H1 (cell line): ENCODE data around the gene THADA.
"Not testable (repeated sequence)": the region's sequence is repeated elsewhere in the genome, so short reads cannot be mapped to it uniquely, and the experiment has no call there.

Experiments used
- CEBPB ChIP-seq: IDR thresholded peaks from 2 replicates; pipeline ENCODE4 v1.6.1; 2012; ENCODE audit warnings: low read depth, low read length
- CREB1 ChIP-seq: IDR thresholded peaks from 2 replicates; pipeline ENCODE4 v1.6.1; 2012; ENCODE audit warnings: inconsistent platforms
- CTCF ChIP-seq, 3 experiments: IDR thresholded peaks; 1 replicate in 2 of 3; 2 replicates in 1 of 3; pipeline versions ENCODE4 v1.5.1 to v1.6.1; 2011; ENCODE audit warnings: low read length in 3 of 3, mild to moderate bottlenecking in 3 of 3, inconsistent platforms in 2 of 3, low read depth in 1 of 3, moderate library complexity in 1 of 3; ENCODE audit not compliant: insufficient read depth in 1 of 3; ENCODE audit errors: control extremely low read depth in 1 of 3
- POLR2A ChIP-seq, 2 experiments: IDR thresholded peaks; 1 replicate in 1 of 2; 2 replicates in 1 of 2; pipeline ENCODE4 v1.6.1; 2011; ENCODE audit warnings: low read depth in 2 of 2, low read length in 2 of 2, mild to moderate bottlenecking in 2 of 2; ENCODE audit errors: control extremely low read depth in 1 of 2
- USF2 ChIP-seq: IDR thresholded peaks from 2 replicates; pipeline ENCODE4 v1.6.1; 2011; ENCODE audit warnings: low read length, improper control_type of control experiment

GRCh38 chr2:43600596-43600995 lies 4.8 kb upstream of the THADA start:
- not testable (repeated sequence) for TF ChIP-seq CTCF (IDR thresholded peaks at IDR 0.05; ENCODE audit: control extremely low read depth in 1 of 3, insufficient read depth in 1 of 3, low read depth in 1 of 3, low read length in 3 of 3); CEBPB; POLR2A (IDR thresholded peaks at IDR 0.05; ENCODE audit: control extremely low read depth in 1 of 2, low read depth in 2 of 2, low read length in 2 of 2); USF2; CREB1
